ENCODE data around the gene EPHB3. TPM values are rescaled to one million over a fixed set of nuclear protein-coding genes. Genes with fewer than 3 reads are reported as not detected.

Gene EPHB3
- total RNA-seq, 1 donor from 2014 or later = 13.4 TPM

- Mint-ChIP-seq H3K27me3 (ENCODE audit: low read depth) (peaks cover 56% of the 10 kb centered on the region), H3K9me3 (no peaks in the 10 kb centered on the region), H3K36me3 (ENCODE audit: low read depth) (no peaks in the 10 kb centered on the region), H3K4me3 (peak overlapping the region; percentile 72), H3K4me1 (peaks cover 47% of the 10 kb centered on the region), H3K27ac (ENCODE audit: unreplicated experiment) (no peak overlapping the region)
- DNase-seq (ENCODE audit: low read depth, low spot score) = no peak
- TF ChIP-seq, protein P1, sequence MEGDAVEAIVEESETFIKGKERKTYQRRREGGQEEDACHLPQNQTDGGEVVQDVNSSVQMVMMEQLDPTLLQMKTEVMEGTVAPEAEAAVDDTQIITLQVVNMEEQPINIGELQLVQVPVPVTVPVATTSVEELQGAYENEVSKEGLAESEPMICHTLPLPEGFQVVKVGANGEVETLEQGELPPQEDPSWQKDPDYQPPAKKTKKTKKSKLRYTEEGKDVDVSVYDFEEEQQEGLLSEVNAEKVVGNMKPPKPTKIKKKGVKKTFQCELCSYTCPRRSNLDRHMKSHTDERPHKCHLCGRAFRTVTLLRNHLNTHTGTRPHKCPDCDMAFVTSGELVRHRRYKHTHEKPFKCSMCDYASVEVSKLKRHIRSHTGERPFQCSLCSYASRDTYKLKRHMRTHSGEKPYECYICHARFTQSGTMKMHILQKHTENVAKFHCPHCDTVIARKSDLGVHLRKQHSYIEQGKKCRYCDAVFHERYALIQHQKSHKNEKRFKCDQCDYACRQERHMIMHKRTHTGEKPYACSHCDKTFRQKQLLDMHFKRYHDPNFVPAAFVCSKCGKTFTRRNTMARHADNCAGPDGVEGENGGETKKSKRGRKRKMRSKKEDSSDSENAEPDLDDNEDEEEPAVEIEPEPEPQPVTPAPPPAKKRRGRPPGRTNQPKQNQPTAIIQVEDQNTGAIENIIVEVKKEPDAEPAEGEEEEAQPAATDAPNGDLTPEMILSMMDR (conservative IDR thresholded peaks at IDR 0.05) = no peak
Measured at GRCh38 chr3:184562878-184563560, 1.4 kb downstream of the EPHB3 start.

DNA sequence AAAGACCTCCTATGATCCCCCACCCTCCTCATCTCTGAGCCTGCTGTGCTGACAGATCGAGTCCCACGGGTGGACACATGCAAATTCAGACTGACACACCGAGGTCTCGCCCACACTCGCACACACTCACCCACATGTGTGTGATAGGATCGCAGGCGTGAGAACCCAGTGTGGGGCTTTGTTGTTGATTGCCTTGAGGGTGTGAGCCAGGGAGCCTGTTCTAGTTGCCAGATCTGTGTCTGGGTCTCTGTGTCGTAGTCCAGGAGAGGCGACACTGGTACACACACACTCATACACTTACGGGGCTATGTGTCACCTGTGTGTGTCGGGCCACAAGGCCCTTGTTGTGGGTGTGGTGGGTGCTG, 2.0 kb downstream of the EPHB3 start:
- no peaks in the 10 kb centered on the region for H3K9me3 Mint-ChIP-seq
- H3K36me3 Mint-ChIP-seq (ENCODE audit: low read depth) = no peaks in the 10 kb centered on the region
- no peak for DNase-seq (ENCODE audit: low read depth, low spot score)
- no peak overlapping the region for H3K27ac Mint-ChIP-seq (ENCODE audit: unreplicated experiment)
- peaks cover 52% of the 10 kb centered on the region for H3K4me1 Mint-ChIP-seq
- TF ChIP-seq, protein P1 (conservative IDR thresholded peaks at IDR 0.05) = no peak
- H3K27me3 Mint-ChIP-seq (ENCODE audit: low read depth) = peaks cover 56% of the 10 kb centered on the region
- peak overlapping the region; percentile 72 for H3K4me3 Mint-ChIP-seq

DNA sequence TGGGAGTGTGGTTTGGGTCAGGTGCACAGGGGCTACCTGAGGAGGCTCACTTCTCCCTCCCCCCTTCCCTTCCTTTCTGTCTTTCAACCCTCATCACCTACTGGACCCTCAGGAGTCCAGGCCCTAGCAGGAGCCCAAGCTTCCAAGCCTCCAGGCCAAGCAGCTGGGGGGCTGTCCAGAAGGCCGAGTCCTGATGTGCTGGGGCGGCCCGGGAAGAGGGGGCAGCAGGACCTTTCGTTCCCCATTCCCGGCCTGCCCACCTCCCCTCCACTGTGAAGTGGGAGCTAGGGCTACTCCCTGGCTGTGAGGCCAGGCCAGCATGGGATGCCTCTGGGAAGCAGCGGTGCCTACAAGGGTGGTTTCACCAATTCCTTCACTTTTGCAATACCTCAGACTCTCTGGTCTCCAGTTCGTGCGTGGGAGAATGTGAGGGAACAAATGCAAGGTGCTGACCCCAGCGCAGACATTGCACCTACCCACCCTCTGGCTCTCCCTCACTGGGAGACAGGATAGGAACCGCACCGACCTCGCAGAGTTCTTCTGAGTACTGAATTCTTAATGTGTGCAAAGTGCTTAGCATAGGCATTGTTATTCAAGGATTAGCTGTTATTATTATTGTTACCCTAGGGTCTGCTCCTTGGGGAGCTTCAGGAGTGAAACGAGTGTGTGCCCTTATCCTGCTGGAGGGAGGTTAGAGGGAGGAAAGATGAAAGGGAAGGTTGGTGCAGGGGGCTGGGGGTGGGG, 2.5 kb downstream of the EPHB3 start:
- DNase-seq (ENCODE audit: low read depth, low spot score) = no peak
- Mint-ChIP-seq H3K36me3 (ENCODE audit: low read depth) (no peaks in the 10 kb centered on the region), H3K4me1 (peaks cover 52% of the 10 kb centered on the region), H3K9me3 (no peaks in the 10 kb centered on the region), H3K4me3 (peak overlapping the region; percentile 72), H3K27ac (ENCODE audit: unreplicated experiment) (no peak overlapping the region), H3K27me3 (ENCODE audit: low read depth) (peaks cover 50% of the 10 kb centered on the region)
- TF ChIP-seq, protein P1 (conservative IDR thresholded peaks at IDR 0.05) = no peak

- Mint-ChIP-seq H3K9me3 (no peaks in the 10 kb centered on the region), H3K27ac (ENCODE audit: unreplicated experiment) (no peak overlapping the region), H3K4me3 (peak overlapping the region; percentile 72), H3K4me1 (peaks cover 55% of the 10 kb centered on the region), H3K27me3 (ENCODE audit: low read depth) (peaks cover 49% of the 10 kb centered on the region), H3K36me3 (ENCODE audit: low read depth) (no peaks in the 10 kb centered on the region)
- no peak for DNase-seq (ENCODE audit: low read depth, low spot score)
- TF ChIP-seq, protein P1 (conservative IDR thresholded peaks at IDR 0.05) = no peak
Measured at GRCh38 chr3:184564685-184565385, 3.2 kb downstream of the EPHB3 start.

- peak overlapping the region; percentile 72 for H3K4me3 Mint-ChIP-seq
- DNase-seq (ENCODE audit: low read depth, low spot score) = no peak
- H3K4me1 Mint-ChIP-seq = peaks cover 62% of the 10 kb centered on the region
- H3K36me3 Mint-ChIP-seq (ENCODE audit: low read depth) = no peaks in the 10 kb centered on the region
- peaks cover 48% of the 10 kb centered on the region for H3K27me3 Mint-ChIP-seq (ENCODE audit: low read depth)
- no peak overlapping the region for H3K27ac Mint-ChIP-seq (ENCODE audit: unreplicated experiment)
- TF ChIP-seq, protein P1 (conservative IDR thresholded peaks at IDR 0.05) = no peak
- no peaks in the 10 kb centered on the region for H3K9me3 Mint-ChIP-seq
Measured at GRCh38 chr3:184565421-184566211, 4.0 kb downstream of the EPHB3 start.
